Forelimb muscle (tissue), 1 donor: ENCODE results near the gene FBXO17. TPM values are rescaled to one million over a fixed set of nuclear protein-coding genes. Genes with fewer than 3 reads are reported as not detected.

Source experiments
- DNase-seq: peaks from one replicate; pipeline ENCODE4 v3.0.0-alpha.2; 2013; ENCODE audit warnings: low read depth
- polyA plus RNA-seq: library from polyadenylated mRNA; unstranded; fragments of 120-200 nt; gene quantifications from one replicate; pipeline ENCODE4 v1.2.1, GENCODE V29; 2013; ENCODE audit not compliant: insufficient read length

The FBXO17 gene
- polyA plus RNA-seq, 1 donor, result 30.9 TPM

GRCh38 chr19:38891771-38892170 is 83.8 kb downstream of the FBXO17 start:
- DNase-seq, result no peak

Other genes with a start within 250 kb of the FBXO17 start
- 0.92 TPM for gene CAPN12, start 231.3 kb downstream of the FBXO17 start, polyA plus RNA-seq
- 0.42 TPM for gene LGALS7, start 202.2 kb downstream of the FBXO17 start, polyA plus RNA-seq
- gene LGALS7B, start 186.5 kb downstream of the FBXO17 start, polyA plus RNA-seq, result not detected
- gene LGALS4, start 162.8 kb downstream of the FBXO17 start, polyA plus RNA-seq, result 0.99 TPM
- 118 TPM for gene ECH1, start 143.9 kb downstream of the FBXO17 start, polyA plus RNA-seq
- gene HNRNPL, start 125.8 kb downstream of the FBXO17 start, polyA plus RNA-seq, result 226 TPM
- 9.6 TPM for gene RINL, start 97.5 kb downstream of the FBXO17 start, polyA plus RNA-seq
- gene SIRT2, start 76.1 kb downstream of the FBXO17 start, polyA plus RNA-seq, result 104 TPM
- gene NFKBIB, start 75.8 kb downstream of the FBXO17 start, polyA plus RNA-seq, result 9.6 TPM
- gene CCER2, start 63.6 kb downstream of the FBXO17 start, polyA plus RNA-seq, result 5.9 TPM
- 24.1 TPM for gene SARS2, start 45.0 kb downstream of the FBXO17 start, polyA plus RNA-seq
- 18.5 TPM for gene MRPS12, start 44.8 kb downstream of the FBXO17 start, polyA plus RNA-seq
- gene FBXO27, start 56.8 kb upstream of the FBXO17 start, polyA plus RNA-seq, result 2.2 TPM
- 0.15 TPM for gene ACP7, start 108.6 kb upstream of the FBXO17 start, polyA plus RNA-seq
- gene PAK4, start 150.0 kb upstream of the FBXO17 start, polyA plus RNA-seq, result 17.5 TPM
- gene NCCRP1, start 221.2 kb upstream of the FBXO17 start, polyA plus RNA-seq, result 0.06 TPM
- gene SYCN, start 228.5 kb upstream of the FBXO17 start, polyA plus RNA-seq, result not detected